K562 (cell line): Measurements from ENCODE around the gene CREB3L4. TPM values are rescaled to one million over a fixed set of nuclear protein-coding genes. Genes with fewer than 3 reads are reported as not detected.

Experiments
- ATAC-seq: fragments of 200-7000 bp; cut with Tn5 transposase; 3 replicates; pipeline ENCODE4 v1.9.1; 2020; ENCODE audit warnings: moderate library complexity
- BruUV-seq: library from RNA; stranded (reverse); fragments of 400-500 nt; replicated peaks from 2 replicates; lab custom pipeline; 2021; lab: Mats Ljungman, UMichigan
- CTCF ChIA-PET: fragments of 300-600 bp; formaldehyde crosslinking; extraction: SDS; loops from one replicate; lab custom pipeline; 2021; ENCODE audit warnings: low intra/inter-chr PET ratio; lab: Yijun Ruan, JAX
- POLR2A ChIA-PET: fragments of 300-600, 350-650 bp; sonication (Branson Sonifier 250); formaldehyde crosslinking; extraction: SDS; loops from one replicate; lab custom pipeline; 2021; ENCODE audit warnings: antibody characterized with exemption, inconsistent platforms; lab: Yijun Ruan, JAX
- DNase-seq, 4 experiments: peaks; one replicate each; pipeline versions ENCODE4 v3.0.0 to v3.0.0-alpha.2; 2011 to 2018; ENCODE audit warnings: low spot score in 3 of 4, mixed read lengths in 3 of 4; ENCODE audit errors: extremely low read depth in 1 of 4
- FAIRE-seq: peaks from 2 replicates; lab custom pipeline; 2011; peaks lifted over from hg19 to GRCh38; lab: Jason Lieb, UNC
- H2AFZ ChIP-seq: 2 replicates; pipeline ENCODE4 v1.6.0; 2011; ENCODE audit warnings: low read depth, low read length, control low read depth, inconsistent platforms
- H3K27ac ChIP-seq: fragments of 200-600 bp; 3 replicates; pipeline ENCODE4 v1.8.0; 2011; ENCODE audit warnings: low read depth, mild to moderate bottlenecking, control low read depth, inconsistent platforms, low read length, moderate library complexity, mixed read lengths; ENCODE audit errors: extremely low read depth
- H3K27me3 ChIP-seq, 2 experiments: fragments of 300-600 bp in 1 of 2; 2 replicates in 1 of 2; 3 replicates in 1 of 2; pipeline versions ENCODE4 v1.6.0 to v1.8.0; 2011; ENCODE audit warnings: inconsistent platforms in 2 of 2, low read length in 2 of 2, mild to moderate bottlenecking in 1 of 2, mixed read lengths in 1 of 2, moderate library complexity in 1 of 2; ENCODE audit not compliant: control insufficient read depth in 2 of 2, insufficient read depth in 2 of 2
- H3K36me3 ChIP-seq: fragments of 300-600 bp; 3 replicates; pipeline ENCODE4 v1.8.0; 2011; ENCODE audit warnings: mild to moderate bottlenecking, low read length, inconsistent platforms; ENCODE audit not compliant: control insufficient read depth, insufficient read depth
- H3K4me1 ChIP-seq, 2 experiments: fragments of 200-600 bp in 1 of 2; replicated peaks in 1 of 2; 2 replicates in 1 of 2; 3 replicates in 1 of 2; pipeline versions ENCODE4 v1.5.1 to v1.8.0; 2011; ENCODE audit warnings: inconsistent platforms in 2 of 2, low read length in 2 of 2, mild to moderate bottlenecking in 1 of 2, mixed read lengths in 1 of 2, moderate library complexity in 1 of 2; ENCODE audit not compliant: control insufficient read depth in 2 of 2, insufficient read depth in 2 of 2
- H3K4me2 ChIP-seq: 2 replicates; pipeline ENCODE4 v1.6.1; 2011; ENCODE audit warnings: low read length, control low read depth, inconsistent platforms, mixed read lengths; ENCODE audit not compliant: insufficient read depth
- H3K4me3 ChIP-seq: fragments of 200-600 bp; sonication (generic), shearing (Covaris generic); 2 replicates; pipeline ENCODE4 v1.5.1; 2016; ENCODE audit warnings: control low read depth, inconsistent platforms
- H3K79me2 ChIP-seq: fragments of 200-600 bp; 3 replicates; pipeline ENCODE4 v1.8.0; 2011; ENCODE audit warnings: low read length, inconsistent platforms; ENCODE audit not compliant: control insufficient read depth, insufficient read depth
- H3K9ac ChIP-seq, 2 experiments: 2 replicates each; pipeline versions ENCODE4 v1.6.0 to v1.6.1; 2011; ENCODE audit warnings: low read depth in 2 of 2, low read length in 2 of 2, control low read depth in 1 of 2, inconsistent platforms in 1 of 2, mild to moderate bottlenecking in 1 of 2, mixed read lengths in 1 of 2; ENCODE audit not compliant: insufficient read depth in 1 of 2
- H3K9me1 ChIP-seq: one replicate; pipeline ENCODE4 v1.6.0; 2011; ENCODE audit warnings: inconsistent platforms, mild to moderate bottlenecking, low read length, moderate library complexity; ENCODE audit not compliant: control insufficient read depth, insufficient read depth
- H3K9me3 ChIP-seq: replicated peaks from 2 replicates; pipeline ENCODE4 v1.5.1; 2011; ENCODE audit warnings: low read depth, low read length, inconsistent platforms; ENCODE audit not compliant: control insufficient read depth, insufficient read depth
- H4K20me1 ChIP-seq: replicated peaks from 2 replicates; pipeline ENCODE4 v1.6.1; 2011; ENCODE audit warnings: low read length, inconsistent platforms, mixed read lengths; ENCODE audit not compliant: control insufficient read depth, insufficient read depth
- ATF6 ChIP-seq: sonication (generic); formaldehyde crosslinking; IDR thresholded peaks from 2 replicates; pipeline ENCODE4 v1.4.0; 2020; ENCODE audit warnings: mild to moderate bottlenecking, missing genetic modification reagents
- BRD4 ChIP-seq: fragments of 200-600 bp; sonication (generic); IDR thresholded peaks from 2 replicates; pipeline ENCODE4 v1.6.1; 2017; ENCODE audit warnings: inconsistent platforms
- CTBP1 ChIP-seq: fragments of 450-650 bp; IDR thresholded peaks from 2 replicates; pipeline ENCODE4 v1.6.1; 2016; ENCODE audit warnings: borderline replicate concordance
- DLX4 ChIP-seq: fragments of 250-450 bp; sonication (Bioruptor Pico); IDR thresholded peaks from 2 replicates; pipeline ENCODE4 v1.6.1; 2021; ENCODE audit warnings: mild to moderate bottlenecking
- E2F8 ChIP-seq: fragments of 450-650 bp; IDR thresholded peaks from 2 replicates; pipeline ENCODE4 v1.7.1; 2018; ENCODE audit warnings: mild to moderate bottlenecking, low read depth; ENCODE audit not compliant: partially characterized antibody
- EP400 ChIP-seq: fragments of 450-650 bp; IDR thresholded peaks from 2 replicates; pipeline ENCODE4 v1.6.1; 2017; ENCODE audit warnings: antibody characterized with exemption, mild to moderate bottlenecking, moderate library complexity
- NFE2 ChIP-seq: IDR thresholded peaks from 2 replicates; pipeline ENCODE4 v1.6.1; 2014; ENCODE audit warnings: antibody characterized with exemption, low read depth
- PML ChIP-seq: IDR thresholded peaks from 2 replicates; pipeline ENCODE4 v1.6.1; 2012; ENCODE audit warnings: low read length, inconsistent platforms
- POLR2G ChIP-seq: fragments of 200-400 bp; formaldehyde crosslinking; IDR thresholded peaks from 2 replicates; pipeline ENCODE4 v1.6.1; 2017; ENCODE audit warnings: low read depth, mild to moderate bottlenecking, antibody characterized with exemption, low read length, moderate library complexity
- RBM39 ChIP-seq: fragments of 200-400 bp; formaldehyde crosslinking; optimal IDR thresholded peaks from 2 replicates; pipeline ENCODE3; 2018; ENCODE audit warnings: low read depth, low read length
- SAFB ChIP-seq: fragments of 200-400 bp; formaldehyde crosslinking; IDR thresholded peaks from 2 replicates; pipeline ENCODE4 v1.6.1; 2017; ENCODE audit warnings: low read depth, low read length, borderline replicate concordance
- SIN3B ChIP-seq: fragments of 450-650 bp; IDR thresholded peaks from 2 replicates; pipeline ENCODE4 v1.6.1; 2017; ENCODE audit warnings: low read depth, mild to moderate bottlenecking, moderate library complexity
- SRSF7 ChIP-seq: fragments of 200-400 bp; formaldehyde crosslinking; optimal IDR thresholded peaks from 2 replicates; pipeline ENCODE3; 2017; ENCODE audit warnings: mild to moderate bottlenecking, low read depth, low read length
- TBP ChIP-seq: optimal IDR thresholded peaks from 2 replicates; pipeline ENCODE3; 2011; ENCODE audit warnings: low read depth, low read length, improper control_type of control experiment
- USF1 ChIP-seq: sonication (generic); formaldehyde crosslinking; IDR thresholded peaks from 2 replicates; pipeline ENCODE4 v1.9.0; 2022; ENCODE audit warnings: mild to moderate bottlenecking, missing genetic modification reagents
- ZNF717 ChIP-seq: fragments of 250-450 bp; sonication (Bioruptor Pico); IDR thresholded peaks from 2 replicates; pipeline ENCODE4 v1.5.0; 2021
- WGBS: fragments of 100-300 bp; shearing (Covaris generic); methylation state at CpG from one replicate; pipeline ENCODE4 v1.1.6; 2016; ENCODE audit warnings: low coverage, mixed read lengths; ENCODE audit not compliant: insufficient coverage; ENCODE audit errors: missing lambda C conversion rate; 5-methylcytosine and 5-hydroxymethylcytosine counted together
- in situ Hi-C: fragments of 300-500 bp; cut with MboI; formaldehyde crosslinking; loops from 4 replicates; pipeline ENCODE4 v1.15.0; 2018; ENCODE audit warnings: inconsistent platforms, mixed read lengths
- intact Hi-C: fragments of 100-400 bp; cut with micrococcal nuclease; formaldehyde crosslinking; loops from 2 replicates; pipeline ENCODE4 v1.14.2; 2022
- polyA plus RNA-seq, 8 experiments: library from polyadenylated mRNA; depleted of rRNA in 4 of 8; stranded (reverse) in 5 of 8; unstranded in 3 of 8; fragments of >200 nt; fragmentation: Nextera tagmentation in 2 of 8; fragmentation: Illumina TruSeq in 1 of 8; extraction: Ambion mirVana in 2 of 8; extraction: Trizol in 1 of 8; gene quantifications; 2 replicates each; pipeline versions ENCODE4 v1.2.1 to v1.2.3, GENCODE V29; 2011 to 2014; ENCODE audit warnings: inconsistent platforms in 1 of 8, missing spikeins in 1 of 8
- total RNA-seq, 7 experiments: library from RNA; depleted of rRNA in 6 of 7; stranded (reverse); fragments of >200 nt in 6 of 7; fragmentation: Illumina TruSeq in 2 of 7; extraction: Trizol in 2 of 7; gene quantifications; 2 replicates each; pipeline versions ENCODE4 v1.2.1 to v1.2.3, GENCODE V29; 2011 to 2021; ENCODE audit warnings: low replicate concordance in 1 of 7

The CREB3L4 gene
- total and polyA plus RNA-seq, 9 of the 15 experiments (the other 6 are each of a cell fraction or from before 2014, with no cell fraction given) = 9.9 to 18.6 (median 13.9) TPM

- H3K9ac ChIP-seq = peak overlapping the region; percentile 69 to 98
- H3K79me2 ChIP-seq = peaks cover 42% of the 10 kb centered on the region
- H3K4me3 ChIP-seq = peak overlapping the region; percentile 84
- H3K36me3 ChIP-seq = peaks cover 45% of the 10 kb centered on the region
- in situ Hi-C loops (no loop called here), intact Hi-C loops (loop anchor here (2.0 kb wide), 1 partner anchor 56 kb away; the partner anchor contains the start of gene GATAD2B)
- ChIA-PET CTCF (no interaction called here), POLR2A (interaction anchor here (0.6 to 7.1 kb wide), 19 partner anchors 8 to 306 kb away, joined by 3 to 104 read pairs (median 5); partner anchors contain the start of genes CREB3L4, CRTC2, DENND4B and RAB13)
- FAIRE-seq (peak; percentile 81), DNase-seq (peak in 1 of 4 experiments; percentile 63), ATAC-seq (peak; percentile 38)
- H2AFZ ChIP-seq = peak overlapping the region; percentile 89
- peak overlapping the region; percentile 91 for H3K27ac ChIP-seq
- peak overlapping the region; percentile 99 for H3K4me2 ChIP-seq
- no peaks in the 10 kb centered on the region for H4K20me1 ChIP-seq
- H3K4me1 ChIP-seq = peaks cover 13 to 19% of the 10 kb centered on the region in 2 experiments; a peak in 4 of 5 replicates
- WGBS = 1% methylated on average over 9 of the region's 9 CpGs
- no TSS peak for BruUV-seq
- no peaks in the 10 kb centered on the region for H3K9me1 ChIP-seq
- H3K27me3 ChIP-seq = no peaks in the 10 kb centered on the region
- no peaks in the 10 kb centered on the region for H3K9me3 ChIP-seq
- TF ChIP-seq RBM39 (no peak), SAFB (no peak), CTBP1 (no peak), SRSF7 (no peak), TBP (peak; percentile 28), POLR2G (no peak), E2F8 (no peak), ATF6 (CRISPR knock-in tag) (no peak), USF1 (CRISPR knock-in tag) (no peak), NFE2 (no peak), DLX4 (CRISPR knock-in tag) (no peak), ZNF717 (no peak), BRD4 (no peak), SIN3B (0 out of 2 replicates have a peak, but pooled peaks have one; percentile 17), PML (no peak), EP400 (no peak)
Measured at GRCh38 chr1:153978274-153978909, 10.7 kb downstream of the CREB3L4 start.
